ENCODE measurements around the gene PPP1R14C. TPM values are rescaled to one million over a fixed set of nuclear protein-coding genes. Genes with fewer than 3 reads are reported as not detected.

The PPP1R14C gene
- total RNA-seq, 2 experiments from 2014 or later = 0.10 TPM

DNA sequence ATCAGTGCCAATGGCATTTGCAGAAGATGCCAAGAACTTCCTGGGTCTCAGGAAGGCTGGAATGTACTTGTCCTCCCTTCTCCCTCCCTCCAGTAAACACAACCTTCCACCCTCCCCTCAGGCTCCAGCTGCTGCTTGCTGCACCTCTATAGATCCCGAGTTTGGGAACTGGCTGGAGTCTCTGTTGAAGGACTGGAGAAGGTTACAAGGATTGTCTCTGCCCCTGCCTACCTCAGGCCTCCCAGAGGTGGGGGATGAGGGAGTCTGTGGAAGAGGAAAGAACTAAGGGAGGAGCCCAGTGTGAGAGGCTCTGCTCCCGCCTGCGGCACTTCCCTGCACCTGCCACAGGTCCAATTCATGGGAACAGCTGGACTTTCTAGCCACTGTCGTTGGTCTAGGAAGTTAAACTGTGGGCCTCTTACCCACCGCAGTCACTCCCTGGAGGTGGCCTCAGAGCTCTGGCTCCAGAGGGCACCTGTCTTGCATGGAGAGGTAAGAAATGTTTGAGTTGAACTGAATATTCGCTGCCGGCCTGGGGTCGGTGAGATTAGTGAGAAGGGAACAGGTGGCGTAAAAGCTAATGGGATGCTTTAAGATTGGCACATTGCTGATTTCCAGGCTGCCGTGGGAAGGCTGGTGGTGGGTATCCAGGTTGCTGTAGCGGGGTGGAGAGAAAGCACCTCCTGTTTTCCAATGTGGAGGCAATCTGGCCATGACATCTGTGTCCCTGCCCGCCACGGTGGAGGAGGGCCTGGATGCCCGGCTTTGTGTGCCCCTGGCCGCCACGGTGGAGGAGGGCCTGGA lies 54.3 kb downstream of the PPP1R14C start:
- DNase-seq = no peak
- Mint-ChIP-seq H3K9me3 (no peaks in the 10 kb centered on the region), H3K27me3 (peaks cover 15% of the 10 kb centered on the region), H3K4me3 (no peak overlapping the region), H3K4me1 (no peaks in the 10 kb centered on the region), H3K36me3 (ENCODE audit: low read depth) (no peaks in the 10 kb centered on the region), H3K27ac (no peak overlapping the region)
- CTCF ChIA-PET = no interaction called here
- POLR2A ChIA-PET = no interaction called here

DNA sequence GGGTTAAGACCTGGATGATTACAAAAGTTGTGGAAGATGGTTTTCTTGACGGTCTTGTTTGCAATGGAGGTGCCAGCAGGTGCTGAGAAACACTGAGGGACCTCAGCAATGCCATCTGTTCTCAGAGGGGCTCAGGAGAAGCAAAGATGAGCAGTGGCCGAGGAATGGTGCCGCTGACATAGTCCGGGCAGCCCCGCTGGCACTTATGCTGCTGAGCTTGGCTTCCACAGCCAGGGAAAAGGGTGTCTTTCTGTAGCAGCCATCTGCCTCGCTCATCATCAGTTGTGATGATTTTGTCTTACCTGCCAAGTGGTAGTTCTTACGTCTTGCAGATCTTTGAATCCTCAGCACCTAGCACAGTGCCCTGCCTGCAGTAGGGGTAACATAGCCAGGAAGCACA lies 55.7 kb downstream of the PPP1R14C start:
- CTCF ChIA-PET = no interaction called here
- POLR2A ChIA-PET = no interaction called here
- H3K27ac Mint-ChIP-seq = no peak overlapping the region
- H3K4me3 Mint-ChIP-seq = no peak overlapping the region
- peaks cover 13% of the 10 kb centered on the region for H3K27me3 Mint-ChIP-seq
- no peaks in the 10 kb centered on the region for H3K9me3 Mint-ChIP-seq
- H3K4me1 Mint-ChIP-seq = peaks cover 3% of the 10 kb centered on the region
- no peaks in the 10 kb centered on the region for H3K36me3 Mint-ChIP-seq (ENCODE audit: low read depth)
- DNase-seq = no peak

DNA sequence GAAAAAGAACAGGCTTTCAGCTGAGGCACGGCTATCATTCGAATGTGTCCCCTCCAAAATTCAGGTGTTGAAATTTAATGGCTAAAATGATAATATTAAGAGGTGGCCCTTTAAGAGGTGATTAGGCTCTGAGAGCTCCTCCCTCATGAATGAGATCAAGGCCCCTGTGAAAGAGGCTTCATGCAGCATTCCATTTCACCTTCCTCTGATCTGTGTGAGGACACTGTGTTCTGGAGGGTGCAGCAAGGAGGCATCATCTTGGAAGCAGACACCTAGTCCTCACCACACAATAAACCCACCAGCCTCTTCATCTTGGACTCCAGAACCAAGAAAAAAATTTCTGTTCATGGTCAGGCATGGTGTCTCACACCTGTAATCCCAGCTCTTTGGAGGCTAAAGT lies 56.4 kb downstream of the PPP1R14C start:
- no peak overlapping the region for H3K27ac Mint-ChIP-seq
- H3K27me3 Mint-ChIP-seq = peaks cover 10% of the 10 kb centered on the region
- peaks cover 3% of the 10 kb centered on the region for H3K4me1 Mint-ChIP-seq
- CTCF ChIA-PET = no interaction called here
- no peak overlapping the region for H3K4me3 Mint-ChIP-seq
- no peaks in the 10 kb centered on the region for H3K9me3 Mint-ChIP-seq
- no peak for DNase-seq
- no peaks in the 10 kb centered on the region for H3K36me3 Mint-ChIP-seq (ENCODE audit: low read depth)
- POLR2A ChIA-PET = no interaction called here

DNA sequence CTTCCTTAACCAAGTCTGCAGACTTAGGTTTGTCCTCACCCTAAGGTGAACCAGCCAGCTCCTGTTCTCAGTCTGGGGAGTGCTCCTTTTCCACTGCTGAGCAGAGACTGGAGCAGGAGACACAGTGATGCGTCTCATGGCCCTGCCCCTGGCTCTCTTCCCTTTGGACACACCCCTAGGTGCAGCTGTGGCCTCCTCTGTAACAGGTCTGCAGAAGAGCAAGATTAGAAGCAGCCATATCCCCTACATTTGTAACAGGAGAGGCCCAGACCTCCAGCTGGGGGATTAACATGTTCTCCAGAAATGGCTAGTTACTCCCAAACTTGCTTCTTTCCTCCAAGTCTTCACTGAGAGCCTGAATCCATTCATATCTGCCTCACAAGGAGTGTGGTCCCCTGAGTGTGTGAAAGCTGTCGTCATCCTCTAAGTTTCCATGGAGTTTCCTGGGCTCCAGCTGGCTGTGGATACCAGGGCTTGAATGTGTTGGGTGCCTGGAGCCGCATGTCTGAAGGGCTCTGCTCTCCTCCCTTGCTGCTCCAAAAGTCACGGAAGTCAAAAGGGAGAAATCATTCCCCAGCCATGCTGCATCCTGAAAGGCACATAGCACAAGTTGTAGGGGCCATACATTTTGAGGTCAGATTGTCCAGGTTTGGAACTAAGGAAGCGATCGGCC lies 57.7 kb downstream of the PPP1R14C start:
- H3K4me3 Mint-ChIP-seq = no peak overlapping the region
- no peak for DNase-seq
- H3K4me1 Mint-ChIP-seq = peaks cover 3% of the 10 kb centered on the region
- ChIA-PET CTCF (interaction anchor here (1.0 kb wide), 1 partner anchor 11 kb away, joined by 3 read pairs; no protein-coding TSS in a partner anchor), POLR2A (no interaction called here)
- H3K9me3 Mint-ChIP-seq = no peaks in the 10 kb centered on the region
- peaks cover 8% of the 10 kb centered on the region for H3K27me3 Mint-ChIP-seq
- no peaks in the 10 kb centered on the region for H3K36me3 Mint-ChIP-seq (ENCODE audit: low read depth)
- no peak overlapping the region for H3K27ac Mint-ChIP-seq

DNA sequence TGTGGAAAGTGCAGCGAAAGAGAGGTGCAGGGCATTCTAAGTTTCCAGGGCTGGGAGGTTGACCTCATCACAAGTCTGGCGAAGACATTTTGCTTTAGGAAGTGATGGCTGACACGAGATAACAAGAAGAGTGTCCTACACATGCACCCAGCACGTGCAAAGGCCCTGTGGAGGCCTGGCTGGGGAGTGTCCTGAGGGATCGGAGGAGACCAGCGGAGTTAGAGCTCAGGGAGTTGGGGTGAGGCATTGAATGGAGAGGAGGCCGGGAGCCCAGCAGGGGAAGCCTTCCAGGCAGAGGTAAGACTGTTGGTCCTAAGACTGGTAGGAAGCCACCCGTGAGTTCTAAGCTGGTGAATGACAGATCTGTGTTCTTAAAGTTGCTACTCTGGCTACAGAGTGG lies 58.4 kb downstream of the PPP1R14C start:
- Mint-ChIP-seq H3K9me3 (no peaks in the 10 kb centered on the region), H3K4me1 (peaks cover 3% of the 10 kb centered on the region), H3K27me3 (peaks cover 8% of the 10 kb centered on the region), H3K36me3 (ENCODE audit: low read depth) (no peaks in the 10 kb centered on the region), H3K4me3 (no peak overlapping the region), H3K27ac (no peak overlapping the region)
- ChIA-PET CTCF (no interaction called here), POLR2A (no interaction called here)
- no peak for DNase-seq

DNA sequence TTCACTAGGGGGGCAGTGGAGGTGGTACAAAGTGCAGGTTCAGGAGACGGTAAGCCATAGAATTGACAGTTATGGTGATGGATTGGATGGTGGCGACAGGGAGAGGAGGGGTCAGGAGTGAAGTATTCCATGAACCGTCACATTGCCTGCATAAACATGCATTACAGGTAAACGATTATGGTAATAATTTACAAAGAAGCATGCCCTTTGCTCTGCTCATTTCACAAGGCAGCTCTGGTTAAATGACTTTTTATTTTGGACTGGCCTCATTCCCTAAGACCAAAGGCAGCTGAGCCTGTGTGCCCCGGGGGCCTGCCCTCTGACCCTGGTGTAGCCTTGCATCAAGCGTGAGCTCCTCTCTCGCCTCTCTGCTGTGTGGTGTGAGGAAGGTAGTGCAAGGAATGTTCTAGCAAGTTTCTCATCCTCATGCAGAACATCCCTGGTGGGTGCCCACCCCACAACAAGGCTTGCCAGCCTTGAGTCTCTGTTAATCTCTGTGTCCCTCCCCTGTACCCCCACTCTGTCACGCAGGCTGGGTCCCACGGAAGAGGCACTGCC lies 59.0 kb downstream of the PPP1R14C start:
- Mint-ChIP-seq H3K27ac (no peak overlapping the region), H3K36me3 (ENCODE audit: low read depth) (no peaks in the 10 kb centered on the region), H3K27me3 (peaks cover 8% of the 10 kb centered on the region), H3K4me1 (peaks cover 3% of the 10 kb centered on the region), H3K9me3 (no peaks in the 10 kb centered on the region), H3K4me3 (no peak overlapping the region)
- CTCF ChIA-PET = no interaction called here
- POLR2A ChIA-PET = no interaction called here
- no peak for DNase-seq

DNA sequence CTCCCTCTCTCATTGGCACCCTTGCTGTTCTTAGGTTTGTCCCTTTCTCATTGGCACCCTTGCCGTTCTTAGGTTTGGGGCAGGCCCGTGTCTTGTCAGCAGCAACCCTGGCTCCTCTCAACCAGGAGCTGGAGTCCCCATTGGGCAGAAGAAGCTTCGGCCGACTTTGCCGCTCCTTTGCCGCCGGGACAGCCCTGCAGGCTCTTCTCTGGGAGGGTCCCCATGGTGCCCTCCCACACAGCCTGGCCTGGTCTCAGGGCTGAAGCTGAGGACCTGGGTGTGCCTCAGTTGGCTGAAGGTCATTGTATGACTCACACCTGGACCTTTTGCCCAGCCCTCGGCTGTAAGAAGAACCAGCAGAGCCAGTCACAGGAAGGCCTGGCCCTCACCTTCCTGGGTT lies 59.6 kb downstream of the PPP1R14C start:
- Mint-ChIP-seq H3K27me3 (peaks cover 8% of the 10 kb centered on the region), H3K4me1 (peaks cover 3% of the 10 kb centered on the region), H3K27ac (no peak overlapping the region), H3K4me3 (no peak overlapping the region), H3K9me3 (no peaks in the 10 kb centered on the region), H3K36me3 (ENCODE audit: low read depth) (no peaks in the 10 kb centered on the region)
- POLR2A ChIA-PET = no interaction called here
- DNase-seq = no peak
- CTCF ChIA-PET = no interaction called here

DNA sequence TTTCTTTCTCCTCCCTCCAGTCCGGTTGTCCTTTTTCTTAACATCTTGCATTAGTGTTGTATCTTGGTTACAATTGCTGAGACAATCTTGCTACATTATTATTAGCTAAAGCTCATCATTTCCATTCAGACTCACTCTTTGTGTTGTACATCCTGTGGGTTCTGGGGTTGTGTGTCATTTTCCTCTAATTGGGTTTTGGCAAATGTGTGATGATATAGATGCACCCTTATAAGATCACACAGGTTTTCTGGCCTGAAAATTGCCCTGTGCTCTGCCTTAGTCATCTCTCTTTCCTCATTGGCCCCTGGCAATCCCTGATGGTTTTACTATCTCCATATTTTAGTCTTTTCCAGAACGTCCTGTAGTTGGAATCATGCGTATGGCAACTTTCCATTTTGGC lies 60.1 kb downstream of the PPP1R14C start:
- CTCF ChIA-PET = no interaction called here
- POLR2A ChIA-PET = no interaction called here
- H3K36me3 Mint-ChIP-seq (ENCODE audit: low read depth) = no peaks in the 10 kb centered on the region
- H3K4me3 Mint-ChIP-seq = no peak overlapping the region
- H3K27ac Mint-ChIP-seq = no peak overlapping the region
- peaks cover 3% of the 10 kb centered on the region for H3K4me1 Mint-ChIP-seq
- DNase-seq = no peak
- H3K27me3 Mint-ChIP-seq = peaks cover 8% of the 10 kb centered on the region
- H3K9me3 Mint-ChIP-seq = no peaks in the 10 kb centered on the region

DNA sequence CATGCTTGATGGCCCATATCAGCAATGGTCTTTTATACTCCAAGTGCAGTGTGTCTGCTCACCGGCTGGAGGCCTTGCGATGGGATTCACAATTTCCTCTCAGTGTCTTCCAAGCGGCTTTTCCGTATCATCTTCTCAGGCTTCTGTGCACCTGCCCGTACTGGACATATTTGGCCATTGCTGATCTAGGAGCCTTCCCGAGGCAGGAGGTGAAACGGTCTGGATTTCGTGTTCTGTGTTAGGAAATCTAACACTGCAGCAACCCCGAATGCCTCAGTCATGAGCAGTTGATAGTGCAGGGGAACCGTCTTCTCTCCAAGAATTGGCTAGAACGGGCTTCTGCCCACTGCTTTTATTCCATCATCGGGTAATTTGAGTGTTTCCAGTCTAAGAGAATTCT lies 60.5 kb downstream of the PPP1R14C start:
- ChIA-PET POLR2A (no interaction called here), CTCF (no interaction called here)
- peaks cover 3% of the 10 kb centered on the region for H3K4me1 Mint-ChIP-seq
- no peaks in the 10 kb centered on the region for H3K9me3 Mint-ChIP-seq
- H3K27ac Mint-ChIP-seq = no peak overlapping the region
- H3K4me3 Mint-ChIP-seq = no peak overlapping the region
- DNase-seq = no peak
- H3K27me3 Mint-ChIP-seq = peaks cover 8% of the 10 kb centered on the region
- no peaks in the 10 kb centered on the region for H3K36me3 Mint-ChIP-seq (ENCODE audit: low read depth)

DNA sequence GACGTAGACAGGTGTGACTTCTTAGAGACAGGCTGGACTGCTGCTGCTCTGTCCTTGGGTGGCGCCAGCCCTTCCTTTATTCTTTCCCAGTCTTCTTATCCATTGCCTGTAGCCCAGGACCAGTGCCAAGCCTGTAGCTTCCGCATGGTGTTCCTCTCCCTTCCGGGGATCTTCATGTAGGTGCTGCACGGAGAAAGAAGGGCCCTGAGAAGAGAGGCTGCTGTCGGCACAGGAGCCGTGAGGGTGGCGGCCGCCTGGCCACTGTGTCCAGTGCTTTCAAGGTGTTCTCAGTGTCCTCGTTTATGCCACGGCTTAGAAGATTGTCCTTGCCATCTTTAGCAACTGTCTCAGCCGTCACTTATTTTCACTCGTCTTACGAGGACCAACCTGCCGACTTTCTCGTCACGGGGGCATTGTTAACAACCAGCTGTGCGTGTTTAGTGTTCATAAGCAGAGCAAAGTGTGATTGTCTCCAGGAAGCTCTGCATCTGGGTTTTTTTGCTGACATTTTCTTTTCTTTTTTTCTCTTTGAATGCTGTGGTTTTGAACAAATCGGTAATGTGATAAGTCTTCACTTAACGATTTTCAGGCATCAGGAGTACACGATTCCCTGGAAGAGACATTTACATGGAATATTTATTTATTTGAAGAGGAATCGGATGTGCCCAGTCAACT lies 61.2 kb downstream of the PPP1R14C start:
- CTCF ChIA-PET = no interaction called here
- POLR2A ChIA-PET = no interaction called here
- no peak overlapping the region for H3K27ac Mint-ChIP-seq
- no peak for DNase-seq
- H3K4me3 Mint-ChIP-seq = no peak overlapping the region
- H3K27me3 Mint-ChIP-seq = peaks cover 5% of the 10 kb centered on the region
- H3K36me3 Mint-ChIP-seq (ENCODE audit: low read depth) = no peaks in the 10 kb centered on the region
- H3K4me1 Mint-ChIP-seq = peaks cover 3% of the 10 kb centered on the region
- H3K9me3 Mint-ChIP-seq = no peaks in the 10 kb centered on the region

DNA sequence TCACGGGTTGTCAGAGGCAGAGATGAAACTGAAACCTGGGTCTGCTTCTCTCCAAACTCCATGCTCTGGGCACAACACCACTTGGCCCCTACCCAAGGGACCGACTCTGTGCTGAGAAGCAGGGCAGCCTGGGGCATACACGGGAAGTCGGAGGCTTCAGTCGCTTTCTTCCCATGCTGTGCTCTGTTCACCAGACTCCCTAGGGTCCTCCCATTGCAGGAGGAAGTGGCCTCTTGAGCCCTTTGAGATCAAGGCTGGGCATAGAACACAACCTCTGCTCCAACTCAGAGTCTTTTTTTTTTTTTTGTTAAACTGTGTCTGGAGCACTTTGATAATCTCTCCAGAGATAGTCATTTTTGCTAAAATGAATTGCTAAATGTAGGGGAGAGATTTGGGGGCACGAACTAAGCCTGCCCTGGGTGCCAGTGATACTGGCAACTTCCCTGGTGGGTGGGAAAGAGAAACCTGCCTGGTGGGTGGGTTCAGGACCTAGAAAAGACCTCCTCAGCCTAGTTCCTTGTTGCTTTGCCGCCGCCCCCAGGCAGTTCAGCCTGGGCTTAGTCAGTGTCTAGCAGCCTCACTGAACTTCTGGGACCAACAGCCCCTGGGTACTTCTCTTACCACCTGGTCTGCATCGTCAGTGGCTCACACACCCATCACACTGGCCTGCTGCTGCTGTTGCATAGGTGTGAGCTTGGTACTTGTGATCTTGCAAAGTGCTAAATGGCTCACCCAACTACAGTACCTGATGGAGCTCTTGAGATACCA lies 62.0 kb downstream of the PPP1R14C start:
- ChIA-PET POLR2A (no interaction called here), CTCF (no interaction called here)
- Mint-ChIP-seq H3K9me3 (no peaks in the 10 kb centered on the region), H3K4me3 (no peak overlapping the region), H3K4me1 (peaks cover 3% of the 10 kb centered on the region), H3K36me3 (ENCODE audit: low read depth) (no peaks in the 10 kb centered on the region), H3K27me3 (peaks cover 5% of the 10 kb centered on the region), H3K27ac (no peak overlapping the region)
- no peak for DNase-seq

DNA sequence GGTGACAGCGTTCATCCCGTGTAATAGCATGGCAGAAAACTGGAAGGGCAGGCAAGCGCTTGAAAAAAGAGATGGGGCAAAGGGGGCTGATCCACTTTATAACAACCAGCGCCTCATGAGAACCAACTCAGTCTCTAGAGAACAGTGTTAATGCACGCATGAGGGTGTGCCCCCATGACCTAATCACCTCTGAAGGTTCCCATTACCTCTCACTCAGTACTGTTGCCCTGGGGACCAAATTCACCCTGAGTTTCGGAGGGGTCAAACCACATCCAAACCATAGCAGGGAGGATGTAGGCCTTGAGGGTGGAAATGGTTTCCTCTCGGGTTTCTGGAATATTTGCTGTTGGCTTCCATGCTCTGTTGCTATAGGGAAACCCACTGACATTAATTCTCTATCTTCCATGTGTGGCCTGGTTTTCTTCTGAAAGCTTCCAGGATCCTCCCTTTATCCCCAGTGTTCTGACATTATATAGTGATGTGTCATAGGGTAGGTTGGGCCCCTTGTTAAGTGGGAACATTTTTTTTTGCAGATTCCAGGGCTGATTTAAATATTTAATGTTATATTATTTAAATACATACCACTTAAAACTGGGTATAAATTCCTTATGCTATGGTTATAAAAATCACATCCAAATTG lies 65.2 kb downstream of the PPP1R14C start:
- Mint-ChIP-seq H3K4me3 (no peak overlapping the region), H3K4me1 (peaks cover 1% of the 10 kb centered on the region), H3K9me3 (no peaks in the 10 kb centered on the region), H3K27ac (no peak overlapping the region), H3K27me3 (peaks cover 9% of the 10 kb centered on the region), H3K36me3 (ENCODE audit: low read depth) (no peaks in the 10 kb centered on the region)
- POLR2A ChIA-PET = no interaction called here
- DNase-seq = no peak
- CTCF ChIA-PET = no interaction called here
